GM12801 (cell line): ENCODE data around the gene TNS3.

Source experiments
- CTCF ChIP-seq: IDR thresholded peaks from one replicate; pipeline ENCODE4 v1.5.1; 2011; ENCODE audit warnings: control low read depth; ENCODE audit not compliant: insufficient read length; ENCODE audit errors: extremely low read depth

TNS3 gene

DNA sequence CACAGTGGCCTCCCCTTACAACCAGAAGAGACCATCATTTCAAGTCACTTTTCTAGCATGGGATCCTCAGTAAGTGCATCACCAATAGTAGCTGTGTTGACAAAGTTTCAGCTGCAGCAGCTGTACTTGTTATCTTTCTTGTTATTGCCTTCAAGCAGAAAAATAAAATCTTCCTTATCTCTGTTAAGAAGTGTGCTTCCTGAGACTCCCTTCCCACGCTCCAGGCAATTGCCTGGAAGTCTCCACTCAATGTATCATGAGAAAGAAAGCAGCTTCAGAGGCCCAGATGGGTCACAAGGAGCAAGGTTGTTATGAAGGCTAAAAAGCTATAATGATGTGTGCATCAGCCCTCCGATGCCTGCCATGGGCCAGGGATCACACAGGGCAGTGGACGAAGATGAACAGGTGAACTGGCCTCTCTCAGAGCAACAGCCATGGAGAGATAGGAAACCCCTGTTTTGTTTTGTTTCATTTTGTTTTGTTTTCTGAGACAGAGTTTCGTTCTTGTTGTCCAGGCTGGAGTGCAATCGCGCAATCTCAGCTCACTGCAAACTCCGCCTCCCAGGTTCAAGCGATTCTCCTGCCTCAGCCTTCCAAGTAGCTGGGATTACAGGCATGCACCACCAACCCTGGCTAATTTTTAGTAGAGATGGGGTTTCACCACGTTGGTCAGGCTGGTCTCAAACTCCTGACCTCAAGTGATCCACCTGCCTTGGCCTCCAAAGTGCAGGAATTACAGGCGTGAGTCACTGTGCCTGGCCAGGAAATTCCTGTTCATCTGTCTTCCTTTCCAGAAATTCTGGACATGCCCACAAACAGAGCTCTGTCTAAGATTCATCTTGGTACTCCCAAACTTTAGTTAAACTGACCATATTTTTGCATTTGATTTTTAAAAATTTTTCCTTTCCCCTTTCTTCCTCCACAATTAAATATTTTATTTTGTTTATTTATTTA lies 340.5 kb downstream of the TNS3 start:
- no peak for TF ChIP-seq CTCF

DNA sequence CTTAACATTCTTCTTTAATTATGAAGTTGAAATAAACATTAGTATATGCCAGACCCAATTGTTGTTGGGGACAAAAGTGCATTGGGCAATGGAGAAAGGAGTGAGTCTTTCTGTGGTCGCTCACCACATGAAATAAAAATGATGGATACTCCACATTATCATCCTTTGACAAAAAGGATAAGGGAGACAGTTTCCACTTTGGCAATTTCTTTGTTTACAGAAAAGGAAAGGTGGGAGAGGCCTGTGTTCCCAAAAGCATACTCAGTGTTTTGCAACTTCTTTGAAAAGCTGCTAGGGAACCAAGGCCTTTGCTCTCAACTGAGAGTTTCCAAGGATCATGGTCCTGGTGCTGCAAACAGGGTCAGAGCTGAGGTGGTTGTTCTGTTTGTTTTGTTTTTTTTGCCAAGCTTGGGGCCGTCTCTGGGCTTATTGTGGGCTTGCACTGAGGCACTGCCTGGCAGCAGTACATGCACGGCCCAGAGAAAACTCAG lies 341.9 kb downstream of the TNS3 start:
- no peak for TF ChIP-seq CTCF

DNA sequence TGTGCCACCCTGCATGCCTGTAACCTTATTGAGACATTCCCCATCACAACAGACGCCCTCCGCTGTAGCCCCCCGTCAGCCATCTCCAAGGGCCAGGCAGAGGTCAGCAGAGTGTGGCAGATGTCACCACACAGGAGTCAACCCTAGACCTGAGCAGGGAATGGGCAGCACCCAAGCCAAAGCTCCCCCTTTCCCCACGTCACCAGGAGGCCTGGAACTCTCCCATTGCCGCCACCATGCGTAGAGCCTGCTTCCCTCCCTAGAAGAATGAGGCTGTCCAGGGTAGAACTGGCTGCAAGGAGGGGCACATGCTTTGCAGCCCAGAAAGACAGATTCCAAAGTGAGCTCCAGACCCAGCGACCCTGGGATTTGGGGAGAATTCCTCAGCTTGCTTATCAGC lies 342.9 kb downstream of the TNS3 start:
- no peak for TF ChIP-seq CTCF

DNA sequence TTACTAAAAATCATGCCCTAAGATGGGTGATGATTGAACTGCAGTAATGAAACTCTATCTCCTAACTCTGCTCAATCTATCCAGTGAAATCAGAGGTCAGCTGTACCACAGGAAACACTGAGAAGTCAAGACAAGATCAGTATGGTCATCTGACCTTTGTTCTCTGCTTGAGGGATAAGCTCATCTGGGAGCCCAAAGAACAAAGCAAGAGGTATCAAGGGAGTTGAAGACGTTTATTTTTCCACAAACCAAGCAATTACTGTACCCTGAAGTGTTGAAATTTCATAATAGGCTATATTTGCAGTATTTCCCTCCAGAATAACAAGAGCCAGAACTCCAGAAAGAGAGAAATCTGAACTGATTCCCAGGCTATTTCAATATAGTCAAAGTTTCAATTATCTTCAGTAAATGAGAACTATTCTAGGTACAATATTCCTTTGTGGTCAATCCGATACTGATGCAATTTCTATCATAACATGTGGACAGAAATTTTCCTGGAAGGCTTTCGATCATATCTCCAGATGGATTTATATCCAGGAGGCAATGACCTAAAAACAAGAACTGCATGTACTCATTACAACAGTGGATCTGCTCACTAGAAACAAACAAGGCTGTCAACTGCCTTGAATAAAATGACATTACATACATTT lies 345.3 kb downstream of the TNS3 start:
- TF ChIP-seq CTCF: no peak

GRCh38 chr7:47233996-47234395 lies 347.9 kb downstream of the TNS3 start:
- TF ChIP-seq CTCF: no peak

DNA sequence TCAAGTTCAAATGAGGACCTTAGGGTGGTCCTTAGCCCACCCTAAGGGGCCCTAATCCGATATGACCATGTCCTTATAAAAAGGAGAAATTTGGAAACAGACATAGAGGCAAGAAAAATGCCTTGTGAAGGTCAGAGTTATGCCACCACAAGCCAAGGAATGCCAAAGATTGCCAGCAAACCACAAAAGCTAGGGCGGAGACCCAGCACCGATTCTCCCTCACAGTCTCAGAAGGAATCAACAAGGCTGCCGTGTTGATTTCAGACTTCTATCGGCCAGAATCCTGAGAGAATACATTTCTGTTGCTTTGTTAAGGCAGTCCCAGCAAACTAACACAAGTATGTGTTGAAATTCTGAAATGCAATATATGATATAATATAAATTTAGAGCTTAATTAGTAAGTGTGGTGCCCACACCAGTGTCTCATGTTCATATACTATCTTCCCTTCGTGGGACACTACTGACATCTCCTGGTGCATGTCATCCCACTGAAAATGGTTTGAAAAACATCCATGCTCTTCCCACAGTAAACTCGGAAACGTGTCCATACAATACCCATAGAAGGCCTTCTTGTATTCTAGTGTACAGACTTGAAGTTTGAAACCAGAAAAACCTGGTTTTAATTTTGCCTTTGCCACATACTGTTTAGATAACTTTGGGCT lies 349.0 kb downstream of the TNS3 start:
- TF ChIP-seq CTCF: no peak

GRCh38 chr7:47231627-47232026 lies 350.3 kb downstream of the TNS3 start:
- no peak for TF ChIP-seq CTCF
